Activated CD8-positive, alpha-beta memory T cell treated with anti-CD3 and anti-CD28 coated beads, Interleukin-2, amount 10 ng/mL, durations not matched to agents 7 days and 5 days (primary cell): ENCODE results near the gene HPSE2. TPM values are rescaled to one million over a fixed set of nuclear protein-coding genes. Genes with fewer than 3 reads are reported as not detected.

ENCODE experiments used
- ATAC-seq: fragments of 150-1000 bp; cut with Tn5 transposase; one replicate; pipeline ENCODE4 v1.10.0; 2021; ENCODE audit warnings: moderate library complexity
- CTCF ChIA-PET: fragments of 350-600 bp; sonication (Branson Sonifier 250); formaldehyde crosslinking; loops from one replicate; lab custom pipeline; 2021; ENCODE audit warnings: antibody characterized with exemption; lab: Charles Lee
- DNase-seq: peaks from one replicate; pipeline ENCODE4 v3.0.0-alpha.2; 2020
- H3K27ac Mint-ChIP-seq: one replicate; pipeline ENCODE4 v1.8.0; 2021; ENCODE audit warnings: mild to moderate bottlenecking, mixed read lengths
- H3K27me3 Mint-ChIP-seq: one replicate; pipeline ENCODE4 v1.8.0; 2021; ENCODE audit warnings: mixed read lengths
- H3K36me3 Mint-ChIP-seq: one replicate; pipeline ENCODE4 v1.8.0; 2021; ENCODE audit warnings: mild to moderate bottlenecking, mixed read lengths
- H3K4me1 Mint-ChIP-seq: one replicate; pipeline ENCODE4 v1.8.0; 2021; ENCODE audit warnings: mixed read lengths
- H3K4me3 Mint-ChIP-seq: one replicate; pipeline ENCODE4 v1.8.0; 2021; ENCODE audit warnings: mild to moderate bottlenecking, moderate library complexity, mixed read lengths
- H3K9me3 Mint-ChIP-seq: one replicate; pipeline ENCODE4 v1.8.0; 2022; ENCODE audit warnings: low read depth, mixed read lengths
- total RNA-seq, 2 experiments: library from RNA; stranded (reverse); gene quantifications; one replicate each; pipeline ENCODE4 v1.2.3, GENCODE V29; 2021

Gene HPSE2
- total RNA-seq, 2 experiments from 2014 or later = not detected

- no peak overlapping the region for H3K27ac Mint-ChIP-seq
- no peak overlapping the region for H3K4me3 Mint-ChIP-seq
- CTCF ChIA-PET = no interaction called here
- no peaks in the 10 kb centered on the region for H3K36me3 Mint-ChIP-seq
- DNase-seq (no peak), ATAC-seq (no peak)
- no peaks in the 10 kb centered on the region for H3K9me3 Mint-ChIP-seq
- no peaks in the 10 kb centered on the region for H3K27me3 Mint-ChIP-seq
- no peaks in the 10 kb centered on the region for H3K4me1 Mint-ChIP-seq
These were observed 420.4 kb downstream of the HPSE2 start for GRCh38 chr10:98815039-98815885.

- Mint-ChIP-seq H3K4me1 (no peaks in the 10 kb centered on the region), H3K27me3 (no peaks in the 10 kb centered on the region), H3K4me3 (no peak overlapping the region), H3K27ac (no peak overlapping the region), H3K36me3 (no peaks in the 10 kb centered on the region), H3K9me3 (no peaks in the 10 kb centered on the region)
- CTCF ChIA-PET = no interaction called here
- ATAC-seq (no peak), DNase-seq (no peak)
These were observed 421.2 kb downstream of the HPSE2 start for GRCh38 chr10:98814470-98814869.

- ATAC-seq (no peak), DNase-seq (no peak)
- Mint-ChIP-seq H3K4me1 (no peaks in the 10 kb centered on the region), H3K27me3 (no peaks in the 10 kb centered on the region), H3K27ac (no peak overlapping the region), H3K9me3 (no peaks in the 10 kb centered on the region), H3K36me3 (no peaks in the 10 kb centered on the region), H3K4me3 (no peak overlapping the region)
- CTCF ChIA-PET = no interaction called here
These were observed 427.3 kb downstream of the HPSE2 start for GRCh38 chr10:98808282-98808892.

- CTCF ChIA-PET = no interaction called here
- H3K4me1 Mint-ChIP-seq = no peaks in the 10 kb centered on the region
- no peaks in the 10 kb centered on the region for H3K9me3 Mint-ChIP-seq
- DNase-seq (no peak), ATAC-seq (no peak)
- H3K27me3 Mint-ChIP-seq = peaks cover 3% of the 10 kb centered on the region
- H3K36me3 Mint-ChIP-seq = no peaks in the 10 kb centered on the region
- no peak overlapping the region for H3K4me3 Mint-ChIP-seq
- H3K27ac Mint-ChIP-seq = no peak overlapping the region
These were observed 435.4 kb downstream of the HPSE2 start for GRCh38 chr10:98800263-98800662.

- CTCF ChIA-PET = no interaction called here
These were observed 440.2 kb downstream of the HPSE2 start for GRCh38 chr10:98795467-98795866.

GRCh38 chr10:98790817-98791216 lies 444.8 kb downstream of the HPSE2 start:
- H3K4me1 Mint-ChIP-seq = no peaks in the 10 kb centered on the region
- H3K4me3 Mint-ChIP-seq = no peak overlapping the region
- DNase-seq (no peak), ATAC-seq (no peak)
- H3K36me3 Mint-ChIP-seq = no peaks in the 10 kb centered on the region
- no peaks in the 10 kb centered on the region for H3K27me3 Mint-ChIP-seq
- H3K9me3 Mint-ChIP-seq = peaks cover 5% of the 10 kb centered on the region
- H3K27ac Mint-ChIP-seq = no peak overlapping the region
- CTCF ChIA-PET = no interaction called here

More at GRCh38 chr10:98795467-98795866, 440.2 kb downstream of the HPSE2 start:
- no peak overlapping the region for H3K27ac Mint-ChIP-seq
- no peaks in the 10 kb centered on the region for H3K27me3 Mint-ChIP-seq
- H3K36me3 Mint-ChIP-seq = no peaks in the 10 kb centered on the region
- ATAC-seq = no peak
- no peak overlapping the region for H3K4me3 Mint-ChIP-seq
- H3K9me3 Mint-ChIP-seq = no peaks in the 10 kb centered on the region
- no peak for DNase-seq
- no peaks in the 10 kb centered on the region for H3K4me1 Mint-ChIP-seq

GRCh38 chr10:98778277-98778759 lies 457.3 kb downstream of the HPSE2 start:
- ATAC-seq (no peak), DNase-seq (no peak)
- no peak overlapping the region for H3K27ac Mint-ChIP-seq
- no peaks in the 10 kb centered on the region for H3K9me3 Mint-ChIP-seq
- CTCF ChIA-PET = no interaction called here
- no peaks in the 10 kb centered on the region for H3K4me1 Mint-ChIP-seq
- no peaks in the 10 kb centered on the region for H3K36me3 Mint-ChIP-seq
- no peaks in the 10 kb centered on the region for H3K27me3 Mint-ChIP-seq
- no peak overlapping the region for H3K4me3 Mint-ChIP-seq

GRCh38 chr10:98758463-98758862 lies 477.2 kb downstream of the HPSE2 start:
- no peak for ATAC-seq
- CTCF ChIA-PET = no interaction called here
- Mint-ChIP-seq H3K27ac (no peak overlapping the region), H3K27me3 (no peaks in the 10 kb centered on the region), H3K9me3 (no peaks in the 10 kb centered on the region), H3K4me1 (no peaks in the 10 kb centered on the region), H3K4me3 (no peak overlapping the region), H3K36me3 (no peaks in the 10 kb centered on the region)
- no peak for DNase-seq

GRCh38 chr10:98748298-98748697 lies 487.4 kb downstream of the HPSE2 start:
- Mint-ChIP-seq H3K9me3 (peaks cover 2% of the 10 kb centered on the region), H3K27ac (no peak overlapping the region), H3K27me3 (no peaks in the 10 kb centered on the region), H3K36me3 (no peaks in the 10 kb centered on the region), H3K4me1 (no peaks in the 10 kb centered on the region), H3K4me3 (no peak overlapping the region)
- ATAC-seq (no peak), DNase-seq (no peak)
- CTCF ChIA-PET = no interaction called here

- CTCF ChIA-PET = no interaction called here
- no peaks in the 10 kb centered on the region for H3K27me3 Mint-ChIP-seq
- no peak for ATAC-seq
- H3K4me3 Mint-ChIP-seq = no peak overlapping the region
- H3K9me3 Mint-ChIP-seq = no peaks in the 10 kb centered on the region
- no peak for DNase-seq
- no peak overlapping the region for H3K27ac Mint-ChIP-seq
- no peaks in the 10 kb centered on the region for H3K4me1 Mint-ChIP-seq
- H3K36me3 Mint-ChIP-seq = no peaks in the 10 kb centered on the region
These were observed 490.0 kb downstream of the HPSE2 start for GRCh38 chr10:98745645-98746044.

- DNase-seq (no peak), ATAC-seq (no peak)
- Mint-ChIP-seq H3K27ac (no peak overlapping the region), H3K27me3 (no peaks in the 10 kb centered on the region), H3K4me1 (no peaks in the 10 kb centered on the region), H3K9me3 (no peaks in the 10 kb centered on the region), H3K36me3 (no peaks in the 10 kb centered on the region), H3K4me3 (no peak overlapping the region)
- CTCF ChIA-PET = no interaction called here
These were observed 515.1 kb downstream of the HPSE2 start for GRCh38 chr10:98720551-98720950.

- Mint-ChIP-seq H3K4me1 (no peaks in the 10 kb centered on the region), H3K36me3 (no peaks in the 10 kb centered on the region), H3K27ac (no peak overlapping the region), H3K4me3 (no peak overlapping the region), H3K27me3 (no peaks in the 10 kb centered on the region), H3K9me3 (no peaks in the 10 kb centered on the region)
- CTCF ChIA-PET = no interaction called here
- DNase-seq (no peak), ATAC-seq (no peak)
These were observed 522.1 kb downstream of the HPSE2 start for GRCh38 chr10:98713586-98713985.

- Mint-ChIP-seq H3K27me3 (no peaks in the 10 kb centered on the region), H3K27ac (no peak overlapping the region), H3K4me3 (no peak overlapping the region), H3K9me3 (no peaks in the 10 kb centered on the region), H3K4me1 (no peaks in the 10 kb centered on the region), H3K36me3 (no peaks in the 10 kb centered on the region)
- ATAC-seq (no peak), DNase-seq (no peak)
- CTCF ChIA-PET = no interaction called here
These were observed 539.1 kb downstream of the HPSE2 start for GRCh38 chr10:98696516-98696915.

- DNase-seq (no peak), ATAC-seq (no peak)
- Mint-ChIP-seq H3K9me3 (no peaks in the 10 kb centered on the region), H3K27me3 (no peaks in the 10 kb centered on the region), H3K36me3 (no peaks in the 10 kb centered on the region), H3K27ac (no peak overlapping the region), H3K4me3 (no peak overlapping the region), H3K4me1 (no peaks in the 10 kb centered on the region)
- CTCF ChIA-PET = no interaction called here
These were observed 540.8 kb downstream of the HPSE2 start for GRCh38 chr10:98694883-98695282.
